Measurements from ENCODE around the gene CCT6B. TPM values are rescaled to one million over a fixed set of nuclear protein-coding genes. Genes with fewer than 3 reads are reported as not detected.
A peak's percentile ranks its signal among the peaks of the same experiment; 100 is the strongest.

Gene CCT6B
- total and polyA plus RNA-seq, 2 of the 13 experiments (the other 11 are each of a cell fraction or from before 2014, with no cell fraction given) = 0.41 to 1.4 TPM

- no peak for TF ChIP-seq ARID5B (CRISPR knock-in tag; IDR thresholded peaks at IDR 0.05)
- TF ChIP-seq ZFP82 (CRISPR knock-in tag; IDR thresholded peaks at IDR 0.05; ENCODE audit: borderline replicate concordance) = no peak
- TF ChIP-seq MXI1 (IDR thresholded peaks at IDR 0.05; ENCODE audit: borderline replicate concordance, low read depth, low read length) = 0 out of 3 replicates have a peak, but pooled peaks have one; percentile 30
- TF ChIP-seq KDM2A (CRISPR knock-in tag; IDR thresholded peaks at IDR 0.05; ENCODE audit: borderline replicate concordance, low read depth) = peak; percentile 47; the same call in 1 of the 2 replicates
- 0 out of 2 replicates have a peak, but pooled peaks have one; percentile 41 for TF ChIP-seq ELF3 (CRISPR knock-in tag; IDR thresholded peaks at IDR 0.05)
- no peak for TF ChIP-seq ZNF432 (CRISPR knock-in tag; IDR thresholded peaks at IDR 0.05; ENCODE audit: borderline replicate concordance)
- no peak for TF ChIP-seq ZNF878 (CRISPR knock-in tag; IDR thresholded peaks at IDR 0.05)
- no peak for TF ChIP-seq NONO (IDR thresholded peaks at IDR 0.05)
- TF ChIP-seq NONO (CRISPR knock-in tag; conservative IDR thresholded peaks at IDR 0.05) = 0 out of 2 replicates have a peak, but pooled peaks have one; percentile 41
- TF ChIP-seq ZNF687 (CRISPR knock-in tag; IDR thresholded peaks at IDR 0.05) = peak; percentile 63
- TF ChIP-seq TCF12 (IDR thresholded peaks at IDR 0.05) = no peak
- TF ChIP-seq TCF12 (CRISPR knock-in tag; IDR thresholded peaks at IDR 0.05) = no peak
- TF ChIP-seq MLLT10 (CRISPR knock-in tag; IDR thresholded peaks at IDR 0.05) = no peak
- no peak for TF ChIP-seq SRY (CRISPR knock-in tag; IDR thresholded peaks at IDR 0.05)
- no peak for TF ChIP-seq ZUFSP (CRISPR knock-in tag; IDR thresholded peaks at IDR 0.05; ENCODE audit: borderline replicate concordance)
- TF ChIP-seq KAT7 (CRISPR knock-in tag; IDR thresholded peaks at IDR 0.05; ENCODE audit: borderline replicate concordance) = no peak
- TF ChIP-seq RNF219 (CRISPR knock-in tag; IDR thresholded peaks at IDR 0.05) = no peak
- no peak for TF ChIP-seq HNF4G (IDR thresholded peaks at IDR 0.05; ENCODE audit: borderline replicate concordance, low read depth, low read length)
- TF ChIP-seq HNF4G (CRISPR knock-in tag; IDR thresholded peaks at IDR 0.05; ENCODE audit: borderline replicate concordance, low read depth) = no peak
These were observed 36.9 kb upstream of the CCT6B start (continued) for GRCh38 chr17:34998205-34998604.
